Vagina (tissue), 2 donors: ENCODE results near the gene CAMK2A. TPM values are rescaled to one million over a fixed set of nuclear protein-coding genes. Genes with fewer than 3 reads are reported as not detected.
A peak's percentile ranks its signal among the peaks of the same experiment; 100 is the strongest.

Experiments
- DNase-seq, 2 donors: peaks; one replicate each; pipeline ENCODE4 v3.0.0-alpha.2; 2017; ENCODE audit errors: extremely low spot score in 2 of 2
- H3K27ac ChIP-seq: fragments of 200-600 bp; sonication (generic); one replicate; pipeline ENCODE4 v1.5.1; 2019
- H3K27me3 ChIP-seq: fragments of 200-600 bp; sonication (generic); one replicate; pipeline ENCODE4 v1.5.1; 2019
- H3K36me3 ChIP-seq, 2 donors: fragments of 200-600 bp; sonication (generic); one replicate each; pipeline ENCODE4 v1.5.1; 2017 to 2019
- H3K4me1 ChIP-seq: fragments of 200-600 bp; sonication (generic); one replicate; pipeline ENCODE4 v1.5.1; 2019
- H3K4me3 ChIP-seq, 2 donors: fragments of 200-600 bp; sonication (generic); 1 replicate in 1 of 2; 2 replicates in 1 of 2; pipeline ENCODE4 v1.5.1; 2016 to 2019
- H3K9me3 ChIP-seq: fragments of 200-600 bp; sonication (generic); one replicate; pipeline ENCODE4 v1.5.1; 2019
- POLR2A ChIP-seq, 2 donors: fragments of 450-650 bp; IDR thresholded peaks; one replicate each; pipeline ENCODE4 v1.6.1; 2017; ENCODE audit warnings: antibody characterized with exemption in 2 of 2, mild to moderate bottlenecking in 2 of 2, moderate library complexity in 2 of 2
- POLR2AphosphoS5 ChIP-seq, 2 donors: sonication (generic); formaldehyde crosslinking; IDR thresholded peaks; one replicate each; pipeline ENCODE4 v1.9.0; 2017; ENCODE audit warnings: antibody characterized with exemption in 2 of 2, mild to moderate bottlenecking in 2 of 2, low read depth in 1 of 2; ENCODE audit not compliant: insufficient read depth in 1 of 2
- intact Hi-C: fragments of 100-400 bp; cut with DNase I; formaldehyde crosslinking; loops from one replicate; pipeline ENCODE4 v1.15.1; 2023
- total RNA-seq: library from RNA; depleted of rRNA; stranded (reverse); fragments of >200 nt; gene quantifications from one replicate; pipeline ENCODE4 v1.2.3, GENCODE V29; 2016
- TF ChIP-seq, protein P1 (sequence below), 3 experiments: fragments of 450-650 bp in 2 of 3; fragments of 200-600 bp in 1 of 3; sonication (generic) in 1 of 3; IDR thresholded peaks; one replicate each; pipeline ENCODE4 v1.5.1; 2017 to 2019; ENCODE audit warnings: antibody characterized with exemption in 3 of 3, mild to moderate bottlenecking in 2 of 3, moderate library complexity in 2 of 3

Gene CAMK2A
- total RNA-seq, 1 donor from 2014 or later = 0.49 TPM

DNA sequence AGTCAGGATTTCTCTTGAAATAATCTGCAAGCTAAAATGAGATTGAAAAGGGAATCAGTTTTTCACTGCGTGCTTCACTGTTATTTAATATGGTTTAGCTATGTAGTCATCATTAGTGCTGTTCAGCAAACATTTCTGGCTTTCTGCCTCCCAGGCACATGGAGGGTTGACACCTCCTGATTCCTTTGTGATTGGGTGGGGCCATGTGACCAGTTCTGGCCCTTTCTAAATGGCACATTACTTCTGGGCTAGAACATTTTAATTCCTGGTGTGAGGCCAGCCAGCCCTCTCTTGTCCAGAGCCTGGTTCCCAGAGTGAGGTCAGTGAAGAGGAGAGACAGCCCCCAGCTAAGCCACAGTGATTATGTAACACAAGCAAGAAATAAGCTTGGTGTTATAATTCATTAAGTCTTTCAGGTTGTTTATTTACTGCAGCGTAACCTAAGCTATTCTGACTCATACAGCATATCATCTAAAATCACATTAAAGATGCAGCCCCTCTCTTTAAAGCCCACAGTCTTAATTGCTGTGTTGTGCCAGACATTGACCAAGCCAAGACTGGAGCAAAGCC lies 30.6 kb upstream of the CAMK2A start:
- TF ChIP-seq POLR2AphosphoS5 (IDR thresholded peaks at IDR 0.05; ENCODE audit: insufficient read depth in 1 of 2, low read depth in 1 of 2) = peak; percentile 27 to 93
- TF ChIP-seq, protein P1, sequence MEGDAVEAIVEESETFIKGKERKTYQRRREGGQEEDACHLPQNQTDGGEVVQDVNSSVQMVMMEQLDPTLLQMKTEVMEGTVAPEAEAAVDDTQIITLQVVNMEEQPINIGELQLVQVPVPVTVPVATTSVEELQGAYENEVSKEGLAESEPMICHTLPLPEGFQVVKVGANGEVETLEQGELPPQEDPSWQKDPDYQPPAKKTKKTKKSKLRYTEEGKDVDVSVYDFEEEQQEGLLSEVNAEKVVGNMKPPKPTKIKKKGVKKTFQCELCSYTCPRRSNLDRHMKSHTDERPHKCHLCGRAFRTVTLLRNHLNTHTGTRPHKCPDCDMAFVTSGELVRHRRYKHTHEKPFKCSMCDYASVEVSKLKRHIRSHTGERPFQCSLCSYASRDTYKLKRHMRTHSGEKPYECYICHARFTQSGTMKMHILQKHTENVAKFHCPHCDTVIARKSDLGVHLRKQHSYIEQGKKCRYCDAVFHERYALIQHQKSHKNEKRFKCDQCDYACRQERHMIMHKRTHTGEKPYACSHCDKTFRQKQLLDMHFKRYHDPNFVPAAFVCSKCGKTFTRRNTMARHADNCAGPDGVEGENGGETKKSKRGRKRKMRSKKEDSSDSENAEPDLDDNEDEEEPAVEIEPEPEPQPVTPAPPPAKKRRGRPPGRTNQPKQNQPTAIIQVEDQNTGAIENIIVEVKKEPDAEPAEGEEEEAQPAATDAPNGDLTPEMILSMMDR (IDR thresholded peaks at IDR 0.05) = no peak
- no peak for TF ChIP-seq POLR2A (IDR thresholded peaks at IDR 0.05)

DNA sequence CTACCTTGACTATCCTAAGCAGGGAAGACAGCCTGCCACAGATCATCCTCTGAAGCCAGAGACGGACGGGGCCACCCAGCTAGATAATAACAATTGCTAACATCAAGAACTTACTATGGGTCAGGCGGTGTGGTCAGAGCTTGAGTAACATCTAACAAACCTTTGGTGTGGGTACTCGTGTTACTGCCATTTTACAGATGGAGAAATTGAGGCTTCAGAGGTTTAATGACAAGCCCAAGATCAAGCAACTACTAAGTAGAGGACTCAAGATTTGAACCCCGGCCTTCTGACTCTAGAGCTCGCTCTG lies 29.9 kb upstream of the CAMK2A start:
- H3K9me3 ChIP-seq = no peaks in the 10 kb centered on the region
- intact Hi-C loops = no loop called here
- H3K36me3 ChIP-seq = no peaks in the 10 kb centered on the region
- H3K27ac ChIP-seq = peak overlapping the region; percentile 45
- DNase-seq = no peak
- H3K4me3 ChIP-seq = no peak overlapping the region
- no peaks in the 10 kb centered on the region for H3K27me3 ChIP-seq
- TF ChIP-seq POLR2A (IDR thresholded peaks at IDR 0.05) (no peak), POLR2AphosphoS5 (IDR thresholded peaks at IDR 0.05; ENCODE audit: insufficient read depth in 1 of 2, low read depth in 1 of 2) (no peak)
- TF ChIP-seq, protein P1 (IDR thresholded peaks at IDR 0.05) = no peak
- H3K4me1 ChIP-seq = peaks cover 39% of the 10 kb centered on the region

More for the DNA sequence above, 30.6 kb upstream of the CAMK2A start:
- H3K27ac ChIP-seq = peak overlapping the region; percentile 45
- no peak for DNase-seq
- no peaks in the 10 kb centered on the region for H3K27me3 ChIP-seq
- H3K9me3 ChIP-seq = no peaks in the 10 kb centered on the region
- no peak overlapping the region for H3K4me3 ChIP-seq
- intact Hi-C loops = no loop called here
- H3K4me1 ChIP-seq = peaks cover 39% of the 10 kb centered on the region
- H3K36me3 ChIP-seq = no peaks in the 10 kb centered on the region

DNA sequence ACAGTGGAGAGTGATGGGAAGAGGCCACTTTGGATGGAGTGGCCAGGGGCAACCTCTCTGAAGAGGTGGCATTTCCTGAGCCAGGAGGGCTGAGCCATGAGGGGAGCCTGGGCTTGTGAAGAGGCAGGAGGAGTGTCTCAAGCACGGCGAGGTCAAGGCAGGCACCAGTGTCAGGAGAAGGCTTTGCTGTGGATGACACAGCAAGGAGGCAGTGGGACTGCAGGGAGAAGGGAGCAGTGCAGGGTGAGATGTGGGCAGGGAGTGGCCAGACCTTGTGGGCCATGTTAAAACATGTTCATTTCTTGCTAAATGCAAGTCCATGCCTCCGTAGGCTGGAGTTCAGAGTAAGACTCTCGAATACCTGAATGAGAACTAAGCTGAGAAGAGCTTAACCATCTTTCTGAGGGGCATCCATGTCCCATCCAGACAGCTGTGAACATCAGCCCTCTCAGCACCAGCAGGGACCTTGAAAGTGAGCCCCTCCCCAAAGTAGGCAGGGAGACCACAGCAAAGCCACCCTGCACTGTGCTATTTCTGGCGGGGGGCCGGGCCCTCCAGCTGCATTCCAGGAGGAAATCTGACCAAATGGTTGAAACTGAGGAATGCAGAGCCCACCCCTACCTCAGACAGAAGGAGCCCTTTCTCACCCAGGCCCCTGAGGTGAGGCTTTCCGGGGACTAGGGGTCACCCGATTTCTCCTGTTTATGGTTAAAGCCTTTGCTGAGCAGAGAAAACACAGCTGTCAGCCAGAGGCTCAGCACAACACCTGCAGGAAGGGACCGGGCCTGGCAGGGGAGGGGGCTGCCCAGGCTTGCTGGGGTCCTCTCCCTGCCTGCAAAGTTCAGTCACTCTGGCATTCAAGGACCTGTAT lies 29.3 kb upstream of the CAMK2A start:
- intact Hi-C loops = no loop called here
- H3K4me1 ChIP-seq = peaks cover 39% of the 10 kb centered on the region
- peak overlapping the region; percentile 45 for H3K27ac ChIP-seq

DNA sequence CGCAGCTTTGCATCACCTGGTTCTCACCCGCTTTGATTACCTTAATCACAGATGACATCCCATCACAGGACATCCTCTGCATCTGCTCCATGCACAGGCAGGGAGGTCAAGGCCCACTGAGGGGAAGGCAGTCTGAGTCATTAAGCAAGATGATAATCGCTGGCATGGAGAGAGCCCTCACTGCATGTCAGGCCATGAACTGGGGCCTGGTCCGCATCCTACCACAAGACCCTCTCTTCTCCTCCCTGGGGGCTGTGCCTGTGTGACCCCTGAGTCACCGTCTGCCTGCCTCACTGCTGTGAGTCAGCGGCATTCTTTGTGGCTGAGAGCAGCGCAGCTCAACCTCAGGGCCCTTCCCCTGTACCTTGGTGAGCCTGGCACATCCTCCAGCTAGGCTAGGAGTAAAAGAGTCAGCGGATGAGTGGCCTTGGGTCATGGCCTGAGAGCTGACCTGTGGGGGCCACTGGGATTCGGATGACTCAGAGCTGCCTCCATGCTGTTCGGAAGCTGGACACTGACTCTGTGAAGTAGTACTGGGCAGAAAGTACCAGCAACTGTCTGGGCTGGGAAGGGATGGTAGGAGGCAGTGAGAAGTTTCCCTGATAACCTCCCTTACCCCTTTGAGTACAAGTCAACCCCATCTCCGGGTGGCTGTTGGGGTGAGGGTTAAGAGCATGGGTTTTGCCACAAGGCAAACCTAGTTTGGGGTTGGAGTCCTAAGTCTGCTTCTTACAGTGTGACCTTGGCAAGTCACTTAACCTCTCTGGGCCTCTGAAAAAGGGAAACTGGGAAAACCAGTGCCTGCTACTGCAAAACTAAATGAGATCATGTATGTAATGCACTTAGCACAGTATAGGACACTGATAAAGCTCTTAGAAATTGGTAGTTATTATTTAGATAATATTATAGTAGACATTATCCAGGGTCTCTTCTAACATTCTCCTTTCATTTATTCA lies 27.8 kb upstream of the CAMK2A start:
- no peak overlapping the region for H3K27ac ChIP-seq
- H3K4me1 ChIP-seq = peaks cover 39% of the 10 kb centered on the region
- no peaks in the 10 kb centered on the region for H3K9me3 ChIP-seq
- no peak for DNase-seq
- intact Hi-C loops = no loop called here
- H3K4me3 ChIP-seq = no peak overlapping the region
- no peaks in the 10 kb centered on the region for H3K36me3 ChIP-seq
- TF ChIP-seq, protein P1 (IDR thresholded peaks at IDR 0.05) = no peak
- TF ChIP-seq POLR2AphosphoS5 (IDR thresholded peaks at IDR 0.05; ENCODE audit: insufficient read depth in 1 of 2, low read depth in 1 of 2) = peak; percentile 13 to 69
- no peaks in the 10 kb centered on the region for H3K27me3 ChIP-seq

More for the DNA sequence above, 29.3 kb upstream of the CAMK2A start:
- no peak for DNase-seq
- Histone ChIP-seq H3K9me3 (no peaks in the 10 kb centered on the region), H3K36me3 (no peaks in the 10 kb centered on the region), H3K4me3 (no peak overlapping the region), H3K27me3 (no peaks in the 10 kb centered on the region)
- TF ChIP-seq, protein P1 (IDR thresholded peaks at IDR 0.05) = no peak
- TF ChIP-seq POLR2AphosphoS5 (IDR thresholded peaks at IDR 0.05; ENCODE audit: insufficient read depth in 1 of 2, low read depth in 1 of 2) = no peak
- no peak for TF ChIP-seq POLR2A (IDR thresholded peaks at IDR 0.05)
